SH-SY5Y (cell line): ENCODE data around the gene ZNF710.

Experiments
- GATA2 ChIP-seq: IDR thresholded peaks from 2 replicates; pipeline ENCODE4 v1.6.1; 2011; ENCODE audit warnings: mild to moderate bottlenecking, low read depth, low read length
- GATA3 ChIP-seq: IDR thresholded peaks from 2 replicates; pipeline ENCODE4 v1.6.1; 2011; ENCODE audit warnings: low read depth, mild to moderate bottlenecking, low read length, moderate library complexity

GRCh38 chr15:90015749-90016148 lies 14.6 kb downstream of the ZNF710 start:
- no peak for TF ChIP-seq GATA2
- TF ChIP-seq GATA3 = no peak
